ENCODE measurements around the gene SLC39A2.
A peak's percentile ranks its signal among the peaks of the same experiment; 100 is the strongest.
"Not testable (repeated sequence)": the region's sequence is repeated elsewhere in the genome, so short reads cannot be mapped to it uniquely, and the experiment has no call there.

The SLC39A2 gene

GRCh38 chr14:21003788-21004346 lies 4.8 kb downstream of the SLC39A2 start:
- no peak overlapping the region for H3K27ac ChIP-seq
- POLR2A ChIA-PET (ENCODE audit: low non-redundant PET): no interaction called here
- TF ChIP-seq, protein P1, sequence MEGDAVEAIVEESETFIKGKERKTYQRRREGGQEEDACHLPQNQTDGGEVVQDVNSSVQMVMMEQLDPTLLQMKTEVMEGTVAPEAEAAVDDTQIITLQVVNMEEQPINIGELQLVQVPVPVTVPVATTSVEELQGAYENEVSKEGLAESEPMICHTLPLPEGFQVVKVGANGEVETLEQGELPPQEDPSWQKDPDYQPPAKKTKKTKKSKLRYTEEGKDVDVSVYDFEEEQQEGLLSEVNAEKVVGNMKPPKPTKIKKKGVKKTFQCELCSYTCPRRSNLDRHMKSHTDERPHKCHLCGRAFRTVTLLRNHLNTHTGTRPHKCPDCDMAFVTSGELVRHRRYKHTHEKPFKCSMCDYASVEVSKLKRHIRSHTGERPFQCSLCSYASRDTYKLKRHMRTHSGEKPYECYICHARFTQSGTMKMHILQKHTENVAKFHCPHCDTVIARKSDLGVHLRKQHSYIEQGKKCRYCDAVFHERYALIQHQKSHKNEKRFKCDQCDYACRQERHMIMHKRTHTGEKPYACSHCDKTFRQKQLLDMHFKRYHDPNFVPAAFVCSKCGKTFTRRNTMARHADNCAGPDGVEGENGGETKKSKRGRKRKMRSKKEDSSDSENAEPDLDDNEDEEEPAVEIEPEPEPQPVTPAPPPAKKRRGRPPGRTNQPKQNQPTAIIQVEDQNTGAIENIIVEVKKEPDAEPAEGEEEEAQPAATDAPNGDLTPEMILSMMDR (conservative IDR thresholded peaks at IDR 0.05; ENCODE audit: low read depth): no peak
- DNase-seq (ENCODE audit: low spot score): no peak
- CTCF ChIA-PET: interaction anchor here (2.2 kb wide), 1 partner anchor 11 kb away, joined by 23 read pairs; no protein-coding TSS in a partner anchor

- CTCF ChIA-PET: interaction anchor here (0.7 kb wide), 1 partner anchor 983 kb away, joined by 3 read pairs; no protein-coding TSS in a partner anchor
- POLR2A ChIA-PET (ENCODE audit: low non-redundant PET); H3K27ac ChIP-seq; DNase-seq (ENCODE audit: low spot score): not testable (repeated sequence)
These were observed 10.6 kb downstream of the SLC39A2 start for GRCh38 chr14:21009721-21010120.

DNA sequence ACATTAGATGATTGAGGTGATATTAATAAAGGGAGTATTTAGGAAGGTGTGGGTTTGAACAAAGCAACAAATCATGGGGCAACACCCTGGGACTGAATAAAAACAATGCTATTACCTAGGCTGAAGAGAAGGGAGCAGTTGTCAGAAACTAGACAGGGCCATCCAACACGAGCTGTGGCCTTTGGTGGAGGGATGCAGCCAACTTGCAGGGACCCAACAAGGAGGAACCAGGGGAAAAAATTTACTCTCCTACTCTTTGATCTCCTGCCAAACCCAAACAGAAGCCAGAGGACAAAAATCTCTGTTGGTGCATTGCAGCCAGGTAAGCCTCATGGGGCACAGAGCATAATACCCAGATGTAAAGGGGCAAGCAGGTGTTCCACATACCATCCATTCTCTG lies 12.0 kb downstream of the SLC39A2 start:
- POLR2A ChIA-PET (ENCODE audit: low non-redundant PET): no interaction called here
- DNase-seq (ENCODE audit: low spot score): no peak
- TF ChIP-seq, protein P1 (conservative IDR thresholded peaks at IDR 0.05; ENCODE audit: low read depth): no peak
- H3K27ac ChIP-seq: no peak overlapping the region
- CTCF ChIA-PET: interaction anchor here (0.6 to 1.4 kb wide), 3 partner anchors 22 to 93 kb away, joined by 3 to 5 read pairs (median 3); no protein-coding TSS in a partner anchor

GRCh38 chr14:21014761-21015190 lies 15.7 kb downstream of the SLC39A2 start:
- DNase-seq (ENCODE audit: low spot score): peak; percentile 75
- TF ChIP-seq, protein P1 (conservative IDR thresholded peaks at IDR 0.05; ENCODE audit: low read depth): peak; percentile 90
- ChIA-PET POLR2A (ENCODE audit: low non-redundant PET) (interaction anchor here (0.9 kb wide), 1 partner anchor 27 kb away, joined by 3 read pairs; the partner anchor contains the start of gene RNASE7), CTCF (interaction anchor here (0.5 to 5.9 kb wide), 29 partner anchors 8 to 598 kb away, joined by 3 to 83 read pairs (median 5); partner anchors contain the start of genes ARHGEF40, NDRG2, RNASE7 and RNASE8)
- no peak overlapping the region for H3K27ac ChIP-seq

DNA sequence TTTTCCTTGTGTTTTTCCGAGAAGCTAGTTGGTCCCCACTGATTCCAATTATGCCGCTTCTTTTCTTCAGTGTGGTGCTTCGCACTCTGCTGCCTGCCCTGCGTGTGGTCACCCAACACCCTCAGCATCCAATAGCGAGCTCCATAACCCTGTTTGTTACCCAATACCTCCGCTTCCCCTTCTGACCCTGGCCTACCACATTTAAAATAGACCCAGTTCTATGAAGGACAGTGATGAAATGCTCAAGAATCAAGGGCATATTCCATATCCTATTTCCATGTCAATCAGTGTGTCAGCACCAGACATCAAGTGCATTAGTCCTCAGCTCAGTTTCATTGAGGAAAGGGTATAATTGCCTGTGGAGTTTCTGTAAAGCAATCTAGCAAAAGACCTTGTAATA lies 16.2 kb downstream of the SLC39A2 start:
- no peak for DNase-seq (ENCODE audit: low spot score)
- H3K27ac ChIP-seq: no peak overlapping the region
- ChIA-PET CTCF (interaction anchor here (0.6 to 5.9 kb wide), 26 partner anchors 7 to 185 kb away, joined by 3 to 83 read pairs (median 5); partner anchors contain the start of genes ARHGEF40, NDRG2, RNASE7 and RNASE8), POLR2A (ENCODE audit: low non-redundant PET) (no interaction called here)
- TF ChIP-seq, protein P1 (conservative IDR thresholded peaks at IDR 0.05; ENCODE audit: low read depth): no peak

DNA sequence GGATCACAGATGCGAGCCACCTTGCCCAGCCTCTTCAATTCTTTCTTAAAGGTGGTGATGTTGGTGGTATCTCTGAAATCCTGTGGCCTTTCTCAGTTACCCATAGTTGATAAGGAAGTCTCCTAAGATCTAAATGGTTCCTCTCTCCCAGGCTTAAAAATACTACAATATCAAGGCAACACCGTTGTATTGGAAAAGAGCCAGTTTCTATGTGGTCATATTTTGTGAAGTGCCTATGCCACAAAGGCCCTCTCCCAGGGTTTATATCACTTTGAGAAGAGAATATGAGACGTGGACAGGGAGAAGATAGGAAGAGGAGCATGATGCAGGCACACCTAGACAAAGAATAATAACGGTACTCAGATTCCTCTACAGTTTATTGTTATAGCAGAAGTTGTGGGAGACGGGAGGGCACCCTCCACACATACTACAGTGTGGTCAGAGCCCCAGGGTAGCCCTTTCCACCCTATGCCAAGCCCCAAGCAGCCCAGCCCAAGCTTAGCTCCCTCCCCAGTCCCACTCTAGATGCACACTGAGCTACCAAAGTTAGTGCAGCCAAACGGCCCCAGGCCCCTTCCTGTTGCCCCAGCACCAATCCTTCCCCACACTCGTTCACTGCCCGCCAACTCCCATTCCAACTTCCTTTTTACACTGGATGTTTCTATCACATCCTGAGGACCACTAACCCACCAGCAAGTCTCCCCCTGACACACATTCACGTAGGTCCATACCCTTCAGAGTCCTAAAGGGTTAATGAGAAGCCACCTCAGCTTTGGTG lies 17.5 kb downstream of the SLC39A2 start:
- TF ChIP-seq, protein P1 (conservative IDR thresholded peaks at IDR 0.05; ENCODE audit: low read depth): no peak
- H3K27ac ChIP-seq: no peak overlapping the region
- CTCF ChIA-PET: interaction anchor here (3.0 to 5.9 kb wide), 2 partner anchors 24 to 76 kb away, joined by 23 to 83 read pairs; partner anchors contain the start of gene RNASE7
- POLR2A ChIA-PET (ENCODE audit: low non-redundant PET): no interaction called here
- no peak for DNase-seq (ENCODE audit: low spot score)
